ENCODE measurements around the gene S100A3.
"Not testable (repeated sequence)": the region's sequence is repeated elsewhere in the genome, so short reads cannot be mapped to it uniquely, and the experiment has no call there.

The S100A3 gene

GRCh38 chr1:153548722-153549688, at the start of gene S100A3:
Gene S100A3 (minus strand): TSS chr1:153549258. CDS start chr1:153548485, 773 bp downstream.
- no peak for DNase-seq (ENCODE audit: low spot score)

GRCh38 chr1:153598309-153599172, 49.5 kb upstream of the S100A3 start:
- peak; percentile 19 for DNase-seq (ENCODE audit: low spot score)

GRCh38 chr1:153597206-153597605, 48.1 kb upstream of the S100A3 start:
- DNase-seq (ENCODE audit: low spot score) = peak; percentile 24

GRCh38 chr1:153592748-153593147, 43.7 kb upstream of the S100A3 start:
- no peak for DNase-seq (ENCODE audit: low spot score)

- DNase-seq (ENCODE audit: low spot score) = no peak
These were observed 39.4 kb upstream of the S100A3 start for GRCh38 chr1:153588482-153588881.

- not testable (repeated sequence) for DNase-seq (ENCODE audit: low spot score)
These were observed 39.0 kb upstream of the S100A3 start for GRCh38 chr1:153588033-153588432.

GRCh38 chr1:153587314-153587713, 38.3 kb upstream of the S100A3 start:
- DNase-seq (ENCODE audit: low spot score) = no peak

- no peak for DNase-seq (ENCODE audit: low spot score)
These were observed 37.3 kb upstream of the S100A3 start for GRCh38 chr1:153586347-153586746.

- DNase-seq (ENCODE audit: low spot score) = no peak
These were observed 35.9 kb upstream of the S100A3 start for GRCh38 chr1:153585006-153585405.

- DNase-seq (ENCODE audit: low spot score) = no peak
These were observed 34.9 kb upstream of the S100A3 start for GRCh38 chr1:153583976-153584375.

GRCh38 chr1:153583514-153583913, 34.5 kb upstream of the S100A3 start:
- not testable (repeated sequence) for DNase-seq (ENCODE audit: low spot score)

GRCh38 chr1:153582836-153583235, 33.8 kb upstream of the S100A3 start:
- DNase-seq (ENCODE audit: low spot score) = not testable (repeated sequence)

GRCh38 chr1:153578936-153579335, 29.9 kb upstream of the S100A3 start:
- no peak for DNase-seq (ENCODE audit: low spot score)

- DNase-seq (ENCODE audit: low spot score) = no peak
These were observed 29.4 kb upstream of the S100A3 start for GRCh38 chr1:153578490-153578889.

- DNase-seq (ENCODE audit: low spot score) = no peak
These were observed 28.6 kb upstream of the S100A3 start for GRCh38 chr1:153577624-153578051.

GRCh38 chr1:153577138-153577537, 28.1 kb upstream of the S100A3 start:
- no peak for DNase-seq (ENCODE audit: low spot score)

- DNase-seq (ENCODE audit: low spot score) = not testable (repeated sequence)
These were observed 26.4 kb upstream of the S100A3 start for GRCh38 chr1:153575497-153575896.

GRCh38 chr1:153575081-153575491, 26.0 kb upstream of the S100A3 start:
- DNase-seq (ENCODE audit: low spot score) = not testable (repeated sequence)

- DNase-seq (ENCODE audit: low spot score) = no peak
These were observed 24.3 kb upstream of the S100A3 start for GRCh38 chr1:153573351-153573750.

GRCh38 chr1:153572569-153573015, 23.5 kb upstream of the S100A3 start:
- peak; percentile 71 for DNase-seq (ENCODE audit: low spot score)

GRCh38 chr1:153571706-153572105, 22.6 kb upstream of the S100A3 start:
- no peak for DNase-seq (ENCODE audit: low spot score)

GRCh38 chr1:153570874-153571273, 21.8 kb upstream of the S100A3 start:
- DNase-seq (ENCODE audit: low spot score) = no peak

Measured in activated CD4-positive, alpha-beta T cell treated with anti-CD3 and anti-CD28 coated beads, Interleukin-2, Interleukin-4, amounts not matched to agents 100 ng/mL and 50 ng/mL, durations not matched to agents 16 hours and 8 hours (primary cell).